ENCODE data around the gene GABRG3.
"Not testable (repeated sequence)": the region's sequence is repeated elsewhere in the genome, so short reads cannot be mapped to it uniquely, and the experiment has no call there.

GABRG3 gene

GRCh38 chr15:27119695-27120266, 148.8 kb downstream of the GABRG3 start:
- no peak for DNase-seq

- no peak for DNase-seq
These were observed 150.7 kb downstream of the GABRG3 start for GRCh38 chr15:27121672-27122071.

GRCh38 chr15:27123291-27123690, 152.3 kb downstream of the GABRG3 start:
- DNase-seq: no peak

GRCh38 chr15:27123808-27124207, 152.8 kb downstream of the GABRG3 start:
- DNase-seq: no peak

- DNase-seq: no peak
These were observed 153.4 kb downstream of the GABRG3 start for GRCh38 chr15:27124287-27124871.

- no peak for DNase-seq
These were observed 154.2 kb downstream of the GABRG3 start for GRCh38 chr15:27125185-27125584.

GRCh38 chr15:27126449-27126848, 155.5 kb downstream of the GABRG3 start:
- DNase-seq: no peak

GRCh38 chr15:27127815-27128570, 157.0 kb downstream of the GABRG3 start:
- no peak for DNase-seq

- DNase-seq: no peak
These were observed 162.3 kb downstream of the GABRG3 start for GRCh38 chr15:27133249-27133648.

GRCh38 chr15:27134481-27134880, 163.5 kb downstream of the GABRG3 start:
- DNase-seq: no peak

- DNase-seq: no peak
These were observed 164.2 kb downstream of the GABRG3 start for GRCh38 chr15:27135151-27135550.

- no peak for DNase-seq
These were observed 166.1 kb downstream of the GABRG3 start for GRCh38 chr15:27137127-27137526.

- DNase-seq: no peak
These were observed 194.6 kb downstream of the GABRG3 start for GRCh38 chr15:27165590-27165989.

- no peak for DNase-seq
These were observed 195.9 kb downstream of the GABRG3 start for GRCh38 chr15:27166917-27167316.

- no peak for DNase-seq
These were observed 196.8 kb downstream of the GABRG3 start for GRCh38 chr15:27167738-27168137.

- DNase-seq: no peak
These were observed 199.9 kb downstream of the GABRG3 start for GRCh38 chr15:27170851-27171250.

- DNase-seq: no peak
These were observed 201.8 kb downstream of the GABRG3 start for GRCh38 chr15:27172821-27173220.

GRCh38 chr15:27175472-27176153, 204.6 kb downstream of the GABRG3 start:
- DNase-seq: no peak

- DNase-seq: no peak
These were observed 205.9 kb downstream of the GABRG3 start for GRCh38 chr15:27176785-27177406.

GRCh38 chr15:27179789-27180188, 208.8 kb downstream of the GABRG3 start:
- no peak for DNase-seq

- no peak for DNase-seq
These were observed 211.7 kb downstream of the GABRG3 start for GRCh38 chr15:27182561-27183110.

GRCh38 chr15:27183201-27183600, 212.2 kb downstream of the GABRG3 start:
- no peak for DNase-seq

- DNase-seq: not testable (repeated sequence)
These were observed 220.5 kb downstream of the GABRG3 start for GRCh38 chr15:27191515-27191914.

Measured in activated CD8-positive, alpha-beta memory T cell treated with anti-CD3 and anti-CD28 coated beads, Interleukin-2, amount 50 U/mL, for 4 hours (primary cell).